Hematopoietic multipotent progenitor cell (in vitro differentiated cells): ENCODE measurements around the gene BNIP2. TPM values are rescaled to one million over a fixed set of nuclear protein-coding genes. Genes with fewer than 3 reads are reported as not detected.
"Not testable (repeated sequence)": the region's sequence is repeated elsewhere in the genome, so short reads cannot be mapped to it uniquely, and the experiment has no call there.

Experiments used
- DNase-seq, 3 donors: peaks; one replicate each; pipeline ENCODE4 v3.0.0-alpha.2; 2011 to 2015; ENCODE audit warnings: low read depth in 2 of 3, low spot score in 2 of 3
- total RNA-seq: library from RNA; depleted of rRNA; stranded (reverse); fragments of >200 nt; gene quantifications from one replicate; pipeline ENCODE4 v1.2.3, GENCODE V29; 2012

The BNIP2 gene
- total RNA-seq, 1 donor, result 78.9 TPM

- peak; percentile 31 to 89 (median 67) for DNase-seq
These were observed 611 bp upstream of the BNIP2 start for GRCh38 chr15:59689626-59690236.

GRCh38 chr15:59688423-59688781 lies 718 bp downstream of the BNIP2 start:
- DNase-seq, result peak; percentile 37 to 69 (median 66)

- peak in 2 of 3 donors; percentile 57 to 79 for DNase-seq
These were observed 1.3 kb downstream of the BNIP2 start for GRCh38 chr15:59687836-59688235.

- DNase-seq, result peak in 2 of 3 donors; percentile 44 to 59
These were observed 2.7 kb downstream of the BNIP2 start for GRCh38 chr15:59686389-59686788.

- DNase-seq, result peak in 2 of 3 donors; percentile 48 to 62
These were observed 3.3 kb downstream of the BNIP2 start for GRCh38 chr15:59685737-59686297.

- DNase-seq, result no peak
These were observed 8.2 kb downstream of the BNIP2 start for GRCh38 chr15:59680870-59681269.

- DNase-seq, result no peak
These were observed 8.8 kb downstream of the BNIP2 start for GRCh38 chr15:59680346-59680745.

- no peak for DNase-seq
These were observed 10.5 kb downstream of the BNIP2 start for GRCh38 chr15:59678620-59679019.

- DNase-seq, result no peak
These were observed 10.9 kb downstream of the BNIP2 start for GRCh38 chr15:59678172-59678571.

GRCh38 chr15:59676565-59676964 lies 12.6 kb downstream of the BNIP2 start:
- no peak for DNase-seq

GRCh38 chr15:59674361-59674877 lies 14.7 kb downstream of the BNIP2 start:
- no peak for DNase-seq

- peak in 1 of 3 donors; percentile 48 for DNase-seq
These were observed 20.6 kb downstream of the BNIP2 start for GRCh38 chr15:59668556-59668955.

GRCh38 chr15:59662260-59662659 lies 26.9 kb downstream of the BNIP2 start:
- DNase-seq, result no peak

GRCh38 chr15:59659366-59659765 lies 29.8 kb downstream of the BNIP2 start:
- no peak for DNase-seq

- DNase-seq, result no peak
These were observed 31.4 kb downstream of the BNIP2 start for GRCh38 chr15:59657635-59658125.

- DNase-seq, result peak; percentile 66 to 97 (median 96)
These were observed 32.1 kb downstream of the BNIP2 start, which contains the start of gene GTF2A2 for GRCh38 chr15:59656897-59657634. GTF2A2 (minus strand) TSS chr15:59657515; CDS start chr15:59652277, 5,238 bp downstream.

GRCh38 chr15:59654046-59654445 lies 35.1 kb downstream of the BNIP2 start:
- no peak for DNase-seq

GRCh38 chr15:59649603-59650002 lies 39.5 kb downstream of the BNIP2 start:
- no peak for DNase-seq

GRCh38 chr15:59647085-59647484 lies 42.0 kb downstream of the BNIP2 start:
- DNase-seq, result no peak

GRCh38 chr15:59646277-59646676 lies 42.8 kb downstream of the BNIP2 start:
- DNase-seq, result no peak

- DNase-seq, result not testable (repeated sequence)
These were observed 43.3 kb downstream of the BNIP2 start for GRCh38 chr15:59645812-59646211.
